GM12891 (cell line): Measurements from ENCODE around the gene MAP2K5.

Experiments
- POLR2AphosphoS5 ChIP-seq: IDR thresholded peaks from 2 replicates; pipeline ENCODE4 v1.6.1; 2011; ENCODE audit warnings: low read depth, low read length, control low read depth
- TAF1 ChIP-seq: IDR thresholded peaks from 2 replicates; pipeline ENCODE4 v1.6.1; 2011; ENCODE audit warnings: low read depth, low read length, control low read depth

GRCh38 chr15:67816668-67817067, 274.2 kb downstream of the MAP2K5 start:
- TF ChIP-seq TAF1, result no peak
- no peak for TF ChIP-seq POLR2AphosphoS5
